A673 (cell line): ENCODE results near the gene DTNA. TPM values are rescaled to one million over a fixed set of nuclear protein-coding genes. Genes with fewer than 3 reads are reported as not detected.
A peak's percentile ranks its signal among the peaks of the same experiment; 100 is the strongest.

Source experiments
- BruUV-seq: library from RNA; stranded (reverse); fragments of 400-500 nt; replicated peaks from 2 replicates; lab custom pipeline; 2021; lab: Mats Ljungman, UMichigan
- CTCF ChIA-PET: fragments of 300-600 bp; sonication (Branson Sonifier 250); formaldehyde crosslinking; loops from one replicate; lab custom pipeline; 2022; ENCODE audit warnings: antibody characterized with exemption; lab: Charles Lee
- POLR2A ChIA-PET: fragments of 300-600 bp; sonication (Branson Sonifier 250); formaldehyde crosslinking; loops from one replicate; lab custom pipeline; 2022; ENCODE audit warnings: antibody characterized with exemption; ENCODE audit not compliant: low non-redundant PET; lab: Charles Lee
- DNase-seq: peaks from one replicate; pipeline ENCODE4 v3.0.0-alpha.2; 2015; ENCODE audit warnings: low spot score
- H3K27ac ChIP-seq: fragments of 200-600 bp; sonication (generic); 2 replicates; pipeline ENCODE4 v1.5.1; 2016; ENCODE audit warnings: mixed run types, low read depth, mild to moderate bottlenecking, mixed read lengths, antibody characterized with exemption, low read length; ENCODE audit not compliant: poor library complexity, severe bottlenecking
- H3K27me3 ChIP-seq: fragments of 200-600 bp; sonication (generic); replicated peaks from 2 replicates; pipeline ENCODE4 v1.6.1; 2017; ENCODE audit warnings: mixed run types, low read depth, mild to moderate bottlenecking, mixed read lengths, antibody characterized with exemption, low read length; ENCODE audit not compliant: insufficient read depth, poor library complexity
- H3K36me3 ChIP-seq: fragments of 200-600 bp; sonication (generic); 2 replicates; pipeline ENCODE4 v1.6.1; 2016; ENCODE audit warnings: mixed run types, mild to moderate bottlenecking, mixed read lengths, antibody characterized with exemption, low read length; ENCODE audit not compliant: insufficient read depth, poor library complexity, severe bottlenecking
- H3K4me1 ChIP-seq: fragments of 200-600 bp; sonication (generic); 2 replicates; pipeline ENCODE4 v1.6.1; 2017; ENCODE audit warnings: mixed run types, mild to moderate bottlenecking, mixed read lengths, antibody characterized with exemption, low read length; ENCODE audit not compliant: insufficient read depth, poor library complexity, severe bottlenecking
- H3K4me3 ChIP-seq: fragments of 200-600 bp; sonication (generic); 2 replicates; pipeline ENCODE4 v1.5.1; 2016; ENCODE audit warnings: low read depth, mixed run types, mild to moderate bottlenecking, mixed read lengths, low read length; ENCODE audit not compliant: poor library complexity, severe bottlenecking
- H3K9me3 ChIP-seq: fragments of 200-600 bp; sonication (generic); 2 replicates; pipeline ENCODE4 v1.6.1; 2016; ENCODE audit warnings: mixed run types, low read depth, mild to moderate bottlenecking, mixed read lengths, antibody characterized with exemption, low read length; ENCODE audit not compliant: poor library complexity, severe bottlenecking
- CTCF ChIP-seq: fragments of 300-800, 200-600 bp; sonication (generic); conservative IDR thresholded peaks from 2 replicates; pipeline ENCODE4 v1.5.1; 2017; ENCODE audit warnings: low read depth, mild to moderate bottlenecking, antibody characterized with exemption, low read length, moderate library complexity, mixed read lengths
- EZH2 ChIP-seq: fragments of 200-600 bp; sonication (generic); IDR thresholded peaks from 2 replicates; pipeline ENCODE4 v1.6.1; 2017; ENCODE audit warnings: borderline replicate concordance, low read depth, mild to moderate bottlenecking, mixed read lengths, antibody characterized with exemption, low read length; ENCODE audit not compliant: poor library complexity, severe bottlenecking
- intact Hi-C: fragments of 100-400 bp; cut with micrococcal nuclease; formaldehyde crosslinking; loops from one replicate; pipeline ENCODE4 v1.10.0; 2022; ENCODE audit not compliant: unreplicated experiment
- total RNA-seq: library from RNA; stranded (reverse); gene quantifications from 2 replicates; pipeline ENCODE4 v1.2.3, GENCODE V29; 2021

The DTNA gene
- total RNA-seq, 1 experiment from 2014 or later, result 18.6 TPM

- CTCF ChIA-PET, result no interaction called here
- peak; percentile 94 for DNase-seq
- no peak overlapping the region for H3K4me3 ChIP-seq
- no peaks in the 10 kb centered on the region for H3K9me3 ChIP-seq
- no peaks in the 10 kb centered on the region for H3K36me3 ChIP-seq
- POLR2A ChIA-PET, result interaction anchor here (0.6 kb wide), 1 partner anchor 46 kb away, joined by 3 read pairs; no protein-coding TSS in a partner anchor
- intact Hi-C loops, result no loop called here
- peak overlapping the region; percentile 41 for H3K27ac ChIP-seq
- BruUV-seq, result no TSS peak
- TF ChIP-seq CTCF (no peak), EZH2 (no peak)
- no peaks in the 10 kb centered on the region for H3K27me3 ChIP-seq
- peaks cover 50% of the 10 kb centered on the region for H3K4me1 ChIP-seq
These were observed 2.4 kb upstream of the DTNA start for GRCh38 chr18:34707670-34708069.

GRCh38 chr18:34709104-34709503 lies 994 bp upstream of the DTNA start:
- TF ChIP-seq CTCF (no peak), EZH2 (no peak)
- Histone ChIP-seq H3K4me1 (peaks cover 50% of the 10 kb centered on the region), H3K27me3 (no peaks in the 10 kb centered on the region), H3K27ac (peak overlapping the region; percentile 35), H3K4me3 (no peak overlapping the region), H3K9me3 (no peaks in the 10 kb centered on the region), H3K36me3 (no peaks in the 10 kb centered on the region)
- DNase-seq, result peak; percentile 57
- BruUV-seq, result no TSS peak
- CTCF ChIA-PET, result interaction anchor here (1.2 kb wide), 1 partner anchor 48 kb away, joined by 3 read pairs; no protein-coding TSS in a partner anchor
- intact Hi-C loops, result no loop called here
- POLR2A ChIA-PET, result no interaction called here

GRCh38 chr18:34710458-34710914 lies 388 bp downstream of the DTNA start:
- peak overlapping the region; percentile 35 for H3K27ac ChIP-seq
- H3K27me3 ChIP-seq, result no peaks in the 10 kb centered on the region
- intact Hi-C loops, result no loop called here
- TSS peak; percentile 60 for BruUV-seq
- CTCF ChIA-PET, result interaction anchor here (1.6 kb wide), 1 partner anchor 49 kb away, joined by 6 read pairs; no protein-coding TSS in a partner anchor
- H3K4me3 ChIP-seq, result peak overlapping the region; percentile 44
- no peaks in the 10 kb centered on the region for H3K36me3 ChIP-seq
- POLR2A ChIA-PET, result interaction anchor here (0.6 kb wide), 1 partner anchor 322 kb away, joined by 13 read pairs; no protein-coding TSS in a partner anchor
- peak; percentile 39 for DNase-seq
- no peaks in the 10 kb centered on the region for H3K9me3 ChIP-seq
- TF ChIP-seq CTCF (no peak), EZH2 (no peak)
- peaks cover 50% of the 10 kb centered on the region for H3K4me1 ChIP-seq
